Stimulated activated naive CD4-positive, alpha-beta T cell (primary cell): Measurements from ENCODE around the gene LY86.

Experiments used
- DNase-seq, 6 experiments: peaks; one replicate each; lab custom pipeline; 2025; lab: John Stamatoyannopoulos, UW

Gene LY86

DNA sequence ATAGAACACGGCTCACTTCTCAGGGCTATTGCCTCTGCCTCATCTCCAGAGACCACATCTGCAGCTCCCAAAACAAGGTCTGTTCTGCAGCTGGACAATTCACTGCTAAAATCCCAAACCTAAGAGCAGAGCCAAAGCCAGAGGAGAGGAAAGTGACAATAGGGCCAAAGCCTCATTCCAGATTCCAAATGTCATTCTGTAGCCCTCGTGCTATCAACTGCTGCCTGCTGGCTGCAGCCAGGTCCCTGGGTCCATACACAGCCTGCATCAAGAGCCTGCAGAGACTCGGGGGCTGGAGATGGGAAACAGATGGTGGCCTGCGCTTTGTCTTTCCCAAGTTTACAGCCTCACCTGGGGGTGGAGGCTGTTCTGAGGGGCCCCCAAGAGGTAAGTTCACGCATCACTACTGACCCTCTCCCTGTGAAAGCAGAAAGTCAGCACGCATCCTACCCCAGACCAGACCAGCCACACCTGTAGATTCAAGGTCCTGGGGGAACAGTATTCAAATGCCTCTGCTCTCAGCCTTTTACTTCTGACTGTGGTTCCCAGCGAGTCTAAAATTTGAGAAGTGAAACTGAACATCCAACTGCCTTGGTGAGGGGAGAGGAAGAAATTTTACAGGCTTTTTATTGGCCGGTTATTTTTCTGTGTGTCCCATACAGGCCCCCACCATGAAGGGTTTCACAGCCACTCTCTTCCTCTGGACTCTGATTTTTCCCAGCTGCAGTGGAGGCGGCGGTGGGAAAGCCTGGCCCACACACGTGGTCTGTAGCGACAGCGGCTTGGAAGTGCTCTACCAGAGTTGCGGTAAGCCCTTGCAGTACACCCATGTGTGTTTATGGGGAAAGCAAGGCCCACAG lies at the start of gene LY86:
LY86 (plus strand) TSS at position 657 of the 860 bp plus-strand sequence; CDS start at position 672, 15 bp downstream.
- peak in 2 of 6 experiments; percentile 54 to 61 for DNase-seq

GRCh38 chr6:6539036-6539435 lies 49.5 kb upstream of the LY86 start:
- no peak for DNase-seq

- DNase-seq, result no peak
Measured at GRCh38 chr6:6542357-6542756, 46.2 kb upstream of the LY86 start.

- DNase-seq, result no peak
Measured at GRCh38 chr6:6543181-6543879, 45.2 kb upstream of the LY86 start.

DNA sequence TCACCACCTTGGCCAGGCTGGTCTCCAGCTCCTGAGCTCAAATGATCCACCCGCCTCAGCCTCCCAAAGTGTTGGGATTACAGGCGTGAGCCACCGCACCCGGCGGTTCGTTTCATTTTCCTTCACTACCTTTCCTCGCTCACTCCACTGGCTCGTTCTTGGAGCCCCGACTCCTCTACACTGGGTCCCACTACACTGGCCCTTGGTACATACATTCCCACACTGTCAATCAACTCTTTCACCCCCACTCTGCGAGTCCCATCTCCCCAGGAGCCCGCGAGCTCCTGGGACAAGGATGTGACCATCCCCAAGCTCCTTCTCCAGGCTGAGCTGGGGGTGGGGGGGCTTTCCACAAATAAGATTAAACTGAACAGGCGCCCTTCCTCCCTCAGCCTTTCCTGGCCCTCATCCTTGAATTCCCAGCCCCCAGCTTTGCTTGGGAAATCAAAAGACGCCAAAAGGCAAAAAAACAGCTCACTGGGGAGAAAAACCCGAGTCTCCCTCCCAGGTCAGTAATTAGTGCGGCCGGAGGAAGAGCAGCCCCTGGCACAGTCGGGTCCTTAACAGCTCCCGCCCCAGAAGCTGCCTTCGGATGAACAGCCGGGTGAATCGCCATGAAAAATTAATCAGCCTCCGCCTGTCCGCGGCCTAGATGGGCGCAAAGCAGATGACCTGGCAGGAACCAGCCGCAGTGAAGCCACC lies 42.8 kb upstream of the LY86 start:
- no peak for DNase-seq

GRCh38 chr6:6546318-6547109 lies 42.0 kb upstream of the LY86 start:
- DNase-seq, result peak in 3 of 6 experiments; percentile 31 to 71 (median 32)

GRCh38 chr6:6547110-6547879 lies 41.2 kb upstream of the LY86 start:
- DNase-seq, result peak; percentile 62 to 90 (median 74)

DNA sequence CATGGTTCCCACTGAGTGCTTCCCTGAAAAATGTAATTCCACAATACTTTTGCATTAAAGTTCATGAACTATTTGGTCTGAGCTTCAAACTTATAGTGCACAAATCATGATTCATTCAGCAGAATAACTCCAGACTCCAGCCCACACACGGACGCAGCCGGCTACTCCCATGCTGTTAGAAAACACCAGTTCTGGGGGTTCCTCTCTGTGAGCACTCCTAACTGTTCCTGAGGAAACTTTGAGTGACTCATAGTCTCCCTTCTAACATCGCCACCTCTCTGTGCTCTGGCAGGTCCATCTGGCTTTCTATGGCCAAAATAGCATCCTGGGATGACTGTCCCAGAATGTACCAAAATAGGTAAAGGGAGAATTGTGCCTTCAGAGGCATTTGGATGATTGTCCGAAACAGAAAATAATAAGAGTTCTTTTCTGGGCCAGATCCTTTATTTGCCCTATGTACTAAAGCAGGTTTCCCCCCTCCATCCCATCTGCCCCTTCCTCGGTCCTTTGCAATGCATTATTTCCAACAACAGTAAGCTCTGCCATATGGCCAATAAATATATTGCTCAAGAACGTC lies 32.3 kb upstream of the LY86 start:
- no peak for DNase-seq

DNA sequence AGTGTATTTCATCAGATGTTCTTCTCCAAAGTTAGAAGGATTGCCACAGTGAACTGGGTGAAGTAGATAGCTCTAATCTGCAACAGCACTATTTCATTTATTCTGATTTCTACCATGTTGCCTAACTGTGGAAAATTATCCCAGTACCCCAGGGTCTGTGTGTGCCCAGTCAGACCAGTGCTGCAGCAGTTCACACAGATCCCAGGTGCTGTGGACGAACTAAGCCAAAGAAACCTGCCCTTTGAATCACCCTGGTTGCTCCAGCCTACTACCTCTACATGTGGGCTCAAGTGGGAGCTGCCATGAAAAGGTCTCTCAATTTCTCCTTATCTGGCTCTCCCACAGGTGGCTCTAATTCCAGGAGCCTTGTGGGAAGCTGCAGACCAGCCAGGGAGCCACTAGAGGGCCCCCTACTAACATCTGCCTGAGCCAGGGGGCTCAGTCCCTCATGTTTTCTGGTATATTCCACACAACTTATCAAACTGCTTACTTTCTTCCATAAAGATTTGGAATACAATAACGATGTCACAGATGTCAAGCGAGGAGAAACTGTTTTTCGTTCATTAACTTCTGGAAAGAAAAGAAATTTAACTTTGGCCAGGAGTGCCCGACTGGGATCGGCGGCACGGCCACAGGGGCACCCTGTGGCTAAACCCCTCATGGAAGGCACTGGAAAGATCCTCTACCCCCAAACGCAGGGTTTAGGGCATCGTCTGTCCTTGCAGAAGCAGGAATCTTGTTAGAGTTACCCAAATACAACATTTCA lies 31.6 kb upstream of the LY86 start:
- peak in 5 of 6 experiments; percentile 10 to 66 (median 39) for DNase-seq

- no peak for DNase-seq
Measured at GRCh38 chr6:6557504-6557839, 31.0 kb upstream of the LY86 start.

GRCh38 chr6:6557886-6558285 lies 30.6 kb upstream of the LY86 start:
- DNase-seq, result no peak

GRCh38 chr6:6559994-6560570 lies 28.4 kb upstream of the LY86 start:
- DNase-seq, result no peak

DNA sequence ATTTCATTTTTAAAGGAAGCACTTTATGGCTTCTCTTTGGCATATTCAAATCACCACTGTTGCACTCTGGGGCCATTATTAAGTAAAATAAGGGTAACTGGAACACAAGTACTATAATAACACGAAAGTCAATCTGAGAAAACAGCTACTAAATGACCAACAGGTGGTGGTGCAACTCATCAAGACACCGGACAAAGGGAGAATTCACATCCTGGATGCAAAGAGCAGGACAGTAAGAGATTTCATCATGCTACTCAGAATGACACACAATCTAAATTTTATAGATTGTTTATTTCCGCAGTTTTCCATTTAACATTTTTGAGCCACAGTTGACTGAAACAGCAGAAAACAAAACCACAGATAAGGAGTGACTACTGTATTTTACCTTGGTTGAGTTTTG lies 27.6 kb upstream of the LY86 start:
- no peak for DNase-seq

- no peak for DNase-seq
Measured at GRCh38 chr6:6564154-6564553, 24.4 kb upstream of the LY86 start.

DNA sequence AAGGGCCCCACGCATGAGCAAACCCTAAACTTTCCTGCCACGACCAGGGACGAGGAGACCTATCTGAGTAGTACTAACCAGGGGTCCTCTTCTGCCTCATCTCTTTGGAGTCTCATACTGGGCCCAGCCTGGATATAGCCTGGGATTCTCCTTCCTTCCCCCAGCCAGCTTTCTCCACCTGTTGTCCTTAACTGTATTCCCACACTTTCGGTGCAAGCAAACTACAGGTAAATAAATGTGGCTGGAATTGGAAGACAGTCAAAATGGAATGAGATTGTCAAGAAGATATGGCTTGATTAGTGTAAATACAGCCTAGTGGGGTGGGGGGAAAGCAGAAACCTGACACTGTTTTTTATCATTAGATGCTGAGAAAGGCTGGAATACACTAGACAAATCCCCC lies 23.5 kb upstream of the LY86 start:
- no peak for DNase-seq

DNA sequence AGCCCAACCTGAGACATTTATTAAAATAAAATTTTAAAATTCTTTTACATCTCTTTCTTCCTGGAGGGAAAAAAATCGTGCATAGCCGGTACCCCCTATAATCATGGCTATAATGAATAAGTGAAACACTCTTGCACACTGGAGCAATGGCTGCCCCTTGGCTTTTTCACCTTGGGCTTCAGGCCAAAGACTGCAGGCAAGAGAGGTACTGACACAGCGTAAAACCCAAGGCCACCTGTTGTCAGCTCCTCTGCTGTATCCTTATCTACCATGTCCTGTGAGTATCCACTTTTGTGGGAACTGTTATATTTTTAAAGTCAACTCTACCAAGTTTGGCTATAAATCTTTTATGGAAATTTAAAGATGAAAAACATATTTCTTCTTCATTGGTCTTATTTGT lies 23.0 kb upstream of the LY86 start:
- DNase-seq, result no peak

- no peak for DNase-seq
Measured at GRCh38 chr6:6566766-6567165, 21.8 kb upstream of the LY86 start.

DNA sequence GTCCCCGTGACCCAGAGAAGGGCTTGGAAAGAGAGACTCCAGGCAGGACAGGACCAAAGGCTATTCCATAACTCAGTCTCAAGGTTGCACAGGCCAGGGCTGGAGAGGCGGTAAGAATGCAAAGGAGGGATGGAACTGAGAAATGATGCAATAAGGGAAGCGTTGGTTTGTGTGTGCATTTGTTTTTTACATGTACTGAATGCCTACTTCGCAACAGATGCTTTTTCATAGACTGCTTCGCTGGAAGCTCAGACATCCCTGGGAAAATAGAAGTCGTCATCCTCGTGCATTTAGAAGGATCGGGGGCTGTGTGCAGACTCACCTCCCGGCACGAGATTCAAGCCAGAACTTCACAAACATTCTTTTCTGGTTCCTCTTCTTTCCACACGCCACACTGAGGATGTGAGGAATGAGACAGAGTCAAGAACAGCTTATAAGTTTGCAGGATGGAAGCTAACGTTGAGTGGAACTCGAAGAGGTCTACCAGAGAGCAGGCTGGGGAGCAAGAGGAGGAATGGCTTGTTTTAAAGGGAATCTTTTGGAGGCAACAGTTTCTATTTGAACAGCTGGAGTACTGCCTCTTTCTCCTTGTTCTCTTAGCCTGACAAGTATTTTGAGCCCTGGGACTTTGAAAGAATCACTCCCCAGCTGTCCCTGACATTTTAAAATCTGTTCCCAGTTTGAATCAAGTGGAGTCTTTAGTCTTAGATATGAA lies 19.3 kb upstream of the LY86 start:
- no peak for DNase-seq

DNA sequence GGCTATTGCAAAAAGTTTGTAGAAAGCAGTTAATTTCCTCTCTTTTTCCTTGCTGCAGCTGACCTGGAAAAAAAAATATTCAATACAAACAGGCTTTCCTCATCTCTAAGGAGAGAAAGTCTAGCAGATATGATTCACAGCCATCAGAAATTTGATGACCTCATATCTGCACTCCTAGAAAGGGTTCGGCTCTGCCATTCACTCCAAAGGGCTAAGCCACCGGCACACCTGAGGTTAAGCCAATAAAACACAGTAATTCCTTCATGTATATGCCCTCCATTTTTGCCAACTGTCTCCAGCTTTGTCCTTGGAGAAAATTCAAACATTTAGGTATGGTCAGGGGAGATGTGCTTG lies 18.7 kb upstream of the LY86 start:
- no peak for DNase-seq
